ENCODE results near the gene SOX1.

GRCh38 chr13:112058941-112059340 lies 8.0 kb upstream of the SOX1 start:
- TF ChIP-seq CTCF (IDR thresholded peaks at IDR 0.05; ENCODE audit: extremely low read depth in 1 of 2, insufficient read depth in 1 of 2, low read depth in 1 of 2, low read length in 2 of 2): no peak
- TF ChIP-seq EZH2 (IDR thresholded peaks at IDR 0.05; ENCODE audit: borderline replicate concordance, low read depth, low read length, severe bottlenecking): no peak
- TF ChIP-seq JUN (IDR thresholded peaks at IDR 0.05; ENCODE audit: borderline replicate concordance, insufficient read depth, insufficient read length, low read depth): no peak
- TF ChIP-seq POLR2A (IDR thresholded peaks at IDR 0.05; ENCODE audit: low read depth, low read length): no peak
- no peak for TF ChIP-seq POLR2AphosphoS5 (IDR thresholded peaks at IDR 0.05; ENCODE audit: insufficient read depth, low read depth, low read length)
- TF ChIP-seq MAX (IDR thresholded peaks at IDR 0.05; ENCODE audit: insufficient read depth, insufficient read length): no peak
